Naive thymus-derived CD8-positive, alpha-beta T cell (primary cell): ENCODE data around the gene UGCG. TPM values are rescaled to one million over a fixed set of nuclear protein-coding genes. Genes with fewer than 3 reads are reported as not detected.

ENCODE experiments used
- ATAC-seq, 2 donors: fragments of 150-1000 bp; cut with Tn5 transposase in 1 of 2; sonication (Bioruptor Pico), chemical (Tn5 transposase) in 1 of 2; 1 replicate in 1 of 2; 2 replicates in 1 of 2; pipeline ENCODE4 v1.10.0; 2021; ENCODE audit warnings: mild to moderate bottlenecking in 2 of 2, moderate library complexity in 2 of 2
- POLR2A ChIA-PET: fragments of 350-600 bp; sonication (Branson Sonifier 250); formaldehyde crosslinking; loops from one replicate; lab custom pipeline; 2021; ENCODE audit warnings: antibody characterized with exemption; lab: Charles Lee
- DNase-seq, 10 donors: peaks; one replicate each; pipeline versions ENCODE4 v3.0.0 to v3.0.0-alpha.2; 2020 to 2022
- H3K27ac Mint-ChIP-seq, 10 donors: one replicate each; pipeline ENCODE4 v1.8.0; 2020 to 2022; ENCODE audit warnings: mild to moderate bottlenecking in 10 of 10, mixed read lengths in 10 of 10, moderate library complexity in 4 of 10, inconsistent platforms in 1 of 10
- H3K27me3 Mint-ChIP-seq, 5 donors: one replicate each; pipeline ENCODE4 v1.8.0; 2021 to 2022; ENCODE audit warnings: mixed read lengths in 5 of 5
- H3K36me3 Mint-ChIP-seq, 3 donors: one replicate each; pipeline ENCODE4 v1.8.0; 2020 to 2022; ENCODE audit warnings: mixed read lengths in 3 of 3, mild to moderate bottlenecking in 2 of 3, inconsistent platforms in 1 of 3
- H3K4me1 Mint-ChIP-seq, 4 donors: one replicate each; pipeline ENCODE4 v1.8.0; 2021 to 2022; ENCODE audit warnings: mixed read lengths in 4 of 4
- H3K4me3 Mint-ChIP-seq, 10 donors: one replicate each; pipeline ENCODE4 v1.8.0; 2020 to 2022; ENCODE audit warnings: mild to moderate bottlenecking in 10 of 10, mixed read lengths in 10 of 10, moderate library complexity in 6 of 10, inconsistent platforms in 1 of 10
- H3K9me3 Mint-ChIP-seq, 9 donors: one replicate each; pipeline ENCODE4 v1.8.0; 2020 to 2022; ENCODE audit warnings: mixed read lengths in 9 of 9, mild to moderate bottlenecking in 3 of 9, inconsistent platforms in 1 of 9, moderate library complexity in 1 of 9
- polyA plus RNA-seq, 3 donors: library from polyadenylated mRNA; unstranded; fragments of 300-500 nt; fragmentation: Illumina TruSeq; gene quantifications; one replicate each; pipeline ENCODE4 v1.2.3, GENCODE V29; 2021
- total RNA-seq, 8 experiments: library from RNA in 2 of 8; stranded (reverse) in 2 of 8; gene quantifications; one replicate each; pipeline ENCODE4 v1.2.3 and lab custom pipeline; 2021 to 2026

Gene UGCG
- total and polyA plus RNA-seq, 5 experiments from 2014 or later: 5.7 to 21.6 (median 7.8) TPM

DNA sequence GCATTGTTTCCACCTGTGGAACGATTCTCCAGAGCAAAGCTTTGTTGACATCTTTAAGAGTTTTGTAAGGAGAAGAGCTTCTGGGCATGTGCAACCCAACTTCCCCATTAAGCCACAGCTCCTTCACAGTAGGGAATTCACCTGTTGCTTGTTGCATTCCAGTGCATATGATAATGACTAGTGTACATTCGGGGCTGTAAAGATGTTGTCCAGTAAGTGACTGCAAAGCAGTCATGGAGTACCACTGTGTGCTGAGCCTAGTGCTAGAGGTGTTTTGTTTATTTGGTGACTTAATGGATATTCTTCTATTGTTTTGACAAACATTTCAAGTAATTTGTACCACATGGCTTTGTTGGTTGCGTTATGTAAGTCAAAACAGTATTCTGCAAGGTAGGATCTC, 12.8 kb downstream of the UGCG start:
- Mint-ChIP-seq H3K4me3 (peak overlapping the region in 9 of 10 donors; percentile 0 to 51 (median 35)), H3K27me3 (no peaks in the 10 kb centered on the region), H3K9me3 (no peaks in the 10 kb centered on the region), H3K36me3 (peaks cover 0 to 12% (median 4%) of the 10 kb centered on the region in 3 donors), H3K4me1 (peaks cover 56 to 96% (median 94%) of the 10 kb centered on the region in 4 donors), H3K27ac (peak overlapping the region in 6 of 10 donors; percentile 11 to 69 (median 58))
- DNase-seq (no peak), ATAC-seq (no peak)
- POLR2A ChIA-PET: no interaction called here

GRCh38 chr9:111910428-111910827, 13.8 kb downstream of the UGCG start:
- Mint-ChIP-seq H3K4me3 (peak overlapping the region in 6 of 10 donors; percentile 21 to 60 (median 36)), H3K27ac (peak overlapping the region in 8 of 10 donors; percentile 10 to 86 (median 52)), H3K36me3 (peaks cover 0 to 19% (median 4%) of the 10 kb centered on the region in 3 donors), H3K27me3 (no peaks in the 10 kb centered on the region), H3K9me3 (no peaks in the 10 kb centered on the region), H3K4me1 (peaks cover 57 to 96% (median 93%) of the 10 kb centered on the region in 4 donors)
- POLR2A ChIA-PET: no interaction called here
- ATAC-seq (peak in 1 of 2 donors; percentile 16), DNase-seq (no peak)

DNA sequence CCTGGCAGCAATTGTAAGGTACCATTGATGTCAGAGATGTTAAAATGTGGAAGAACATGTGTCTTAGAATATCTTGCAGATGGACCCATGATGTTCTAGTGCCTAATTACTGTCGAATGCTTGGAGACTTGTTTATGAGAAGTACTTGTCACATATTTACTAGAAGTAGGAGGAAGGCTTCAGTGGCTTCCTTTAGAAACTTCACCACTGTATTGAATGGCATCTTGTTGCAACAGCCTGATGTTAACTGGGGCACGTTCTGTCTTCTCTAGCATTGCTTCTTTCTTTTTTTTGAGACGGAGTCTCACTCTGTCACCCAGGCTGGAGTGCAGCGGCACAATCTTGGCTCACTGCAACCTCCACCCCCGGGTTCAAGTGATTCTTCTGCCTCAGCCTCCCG, 16.5 kb downstream of the UGCG start:
- Mint-ChIP-seq H3K27me3 (no peaks in the 10 kb centered on the region), H3K36me3 (peaks cover 0 to 29% (median 8%) of the 10 kb centered on the region in 3 donors), H3K4me1 (peaks cover 44 to 85% (median 77%) of the 10 kb centered on the region in 4 donors), H3K4me3 (peak overlapping the region in 7 of 10 donors; percentile 0 to 57 (median 37)), H3K27ac (peak overlapping the region in 4 of 10 donors; percentile 1 to 51 (median 34)), H3K9me3 (no peaks in the 10 kb centered on the region)
- DNase-seq (no peak), ATAC-seq (peak; percentile 38 to 39)
- POLR2A ChIA-PET: interaction anchor here (0.6 kb wide), 1 partner anchor 13 kb away, joined by 4 read pairs; no protein-coding TSS in a partner anchor

- POLR2A ChIA-PET: interaction anchor here (0.6 to 3.1 kb wide), 3 partner anchors 12 to 27 kb away, joined by 4 to 14 read pairs (median 4); partner anchors contain the start of gene UGCG
- Mint-ChIP-seq H3K27ac (peak overlapping the region in 6 of 10 donors; percentile 1 to 47 (median 32)), H3K36me3 (peaks cover 0 to 43% (median 14%) of the 10 kb centered on the region in 3 donors), H3K4me1 (peaks cover 35 to 75% (median 60%) of the 10 kb centered on the region in 4 donors), H3K4me3 (peak overlapping the region in 8 of 10 donors; percentile 46 to 63 (median 56)), H3K9me3 (no peaks in the 10 kb centered on the region), H3K27me3 (no peaks in the 10 kb centered on the region)
- DNase-seq (no peak), ATAC-seq (peak in 1 of 2 donors; percentile 46)
These were observed 18.3 kb downstream of the UGCG start for GRCh38 chr9:111914749-111915424.

DNA sequence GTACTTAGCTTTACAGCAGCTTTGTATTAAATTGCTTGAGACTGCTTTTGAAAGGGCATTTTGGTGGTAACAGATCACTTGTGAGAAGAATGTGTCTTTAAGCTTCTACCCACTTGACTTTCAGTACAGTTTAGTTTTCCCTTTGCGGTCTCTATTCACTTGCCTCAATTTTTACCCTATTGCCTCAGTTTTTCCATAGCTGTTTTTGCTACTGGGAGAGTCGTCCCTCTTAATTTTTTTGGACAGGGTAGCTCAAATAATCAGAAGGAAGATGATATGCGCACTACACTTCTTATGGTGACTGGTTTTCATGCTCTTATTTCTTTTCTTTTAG, 18.8 kb downstream of the UGCG start:
- no peak for DNase-seq
- Mint-ChIP-seq H3K36me3 (peaks cover 0 to 46% (median 18%) of the 10 kb centered on the region in 3 donors), H3K27me3 (no peaks in the 10 kb centered on the region), H3K4me3 (peak overlapping the region in 6 of 10 donors; percentile 48 to 63 (median 56)), H3K27ac (peak overlapping the region in 2 of 10 donors; percentile 43 to 47), H3K9me3 (no peaks in the 10 kb centered on the region), H3K4me1 (peaks cover 32 to 73% (median 55%) of the 10 kb centered on the region in 4 donors)
- no peak for ATAC-seq
- POLR2A ChIA-PET: interaction anchor here (0.9 to 3.1 kb wide), 2 partner anchors 12 to 19 kb away, joined by 4 to 14 read pairs; partner anchors contain the start of gene UGCG

- POLR2A ChIA-PET: interaction anchor here (1.1 to 3.1 kb wide), 2 partner anchors 10 to 19 kb away, joined by 3 to 14 read pairs; partner anchors contain the start of gene UGCG
- peaks cover 24 to 66% (median 47%) of the 10 kb centered on the region in 4 donors for H3K4me1 Mint-ChIP-seq
- no peak for DNase-seq
- H3K27ac Mint-ChIP-seq: peak overlapping the region in 2 of 10 donors; percentile 31 to 38
- no peak for ATAC-seq
- H3K27me3 Mint-ChIP-seq: no peaks in the 10 kb centered on the region
- H3K36me3 Mint-ChIP-seq: peaks cover 0 to 51% (median 22%) of the 10 kb centered on the region in 3 donors
- no peaks in the 10 kb centered on the region for H3K9me3 Mint-ChIP-seq
- H3K4me3 Mint-ChIP-seq: peak overlapping the region in 1 of 10 donors; percentile 30
These were observed 19.6 kb downstream of the UGCG start for GRCh38 chr9:111916234-111916645.

- H3K27ac Mint-ChIP-seq: peak overlapping the region in 2 of 10 donors; percentile 6 to 36
These were observed 20.6 kb downstream of the UGCG start for GRCh38 chr9:111917201-111917600.

DNA sequence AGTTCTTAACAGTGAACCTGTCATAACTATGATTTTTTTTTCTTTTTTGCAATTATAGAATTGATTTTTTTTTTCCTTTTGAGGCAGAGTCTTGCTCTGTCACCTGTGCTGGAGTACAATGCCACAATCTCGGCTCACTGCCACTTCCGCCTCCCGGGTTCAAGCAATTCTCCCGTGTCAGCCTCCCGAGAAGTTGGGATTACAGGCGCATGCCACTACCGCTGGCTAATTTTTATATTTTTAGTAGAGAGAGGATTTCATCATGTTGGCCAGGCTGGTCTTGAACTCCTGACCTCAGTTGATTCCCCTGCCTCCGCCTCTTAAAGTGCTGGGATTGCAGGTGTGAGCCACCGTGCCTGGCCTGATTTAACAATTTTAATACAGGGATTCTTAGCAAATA, 21.4 kb downstream of the UGCG start:
- no peak overlapping the region for H3K4me3 Mint-ChIP-seq
- peak overlapping the region in 1 of 10 donors; percentile 6 for H3K27ac Mint-ChIP-seq
- POLR2A ChIA-PET: no interaction called here
- ATAC-seq (no peak), DNase-seq (no peak)
- no peaks in the 10 kb centered on the region for H3K27me3 Mint-ChIP-seq
- H3K9me3 Mint-ChIP-seq: no peaks in the 10 kb centered on the region
- H3K36me3 Mint-ChIP-seq: peaks cover 0 to 55% (median 22%) of the 10 kb centered on the region in 3 donors
- H3K4me1 Mint-ChIP-seq: peaks cover 19 to 63% (median 36%) of the 10 kb centered on the region in 4 donors

More at GRCh38 chr9:111917201-111917600, 20.6 kb downstream of the UGCG start:
- POLR2A ChIA-PET: interaction anchor here (1.1 kb wide), 1 partner anchor 9 kb away, joined by 3 read pairs; no protein-coding TSS in a partner anchor
- ATAC-seq: no peak
- Mint-ChIP-seq H3K4me3 (no peak overlapping the region), H3K9me3 (no peaks in the 10 kb centered on the region), H3K36me3 (peaks cover 0 to 51% (median 22%) of the 10 kb centered on the region in 3 donors), H3K27me3 (no peaks in the 10 kb centered on the region), H3K4me1 (peaks cover 21 to 62% (median 39%) of the 10 kb centered on the region in 4 donors)
- DNase-seq: no peak

DNA sequence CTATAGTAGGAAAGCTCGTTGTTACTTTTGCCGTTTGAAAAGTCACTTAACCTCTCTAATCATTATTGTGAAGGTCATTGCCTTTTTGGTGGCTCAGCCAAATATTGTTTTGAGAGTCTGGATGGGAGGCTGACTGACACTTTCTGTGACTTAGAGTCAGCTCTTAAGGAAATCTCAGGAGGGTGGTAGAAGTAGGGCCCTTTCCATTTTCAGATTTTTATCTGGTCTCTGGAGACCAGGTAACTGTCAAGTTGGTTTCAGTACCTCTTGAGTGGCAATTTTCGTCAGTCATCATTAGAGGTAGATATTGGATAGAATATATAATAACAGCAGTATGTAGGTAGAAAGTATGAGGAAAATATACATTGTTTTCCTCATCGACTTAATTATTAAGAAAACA, 23.3 kb downstream of the UGCG start:
- no peaks in the 10 kb centered on the region for H3K9me3 Mint-ChIP-seq
- peaks cover 0 to 58% (median 22%) of the 10 kb centered on the region in 3 donors for H3K36me3 Mint-ChIP-seq
- ATAC-seq: no peak
- DNase-seq: no peak
- POLR2A ChIA-PET: no interaction called here
- H3K4me3 Mint-ChIP-seq: no peak overlapping the region
- H3K4me1 Mint-ChIP-seq: peaks cover 9 to 47% (median 20%) of the 10 kb centered on the region in 4 donors
- H3K27ac Mint-ChIP-seq: peak overlapping the region in 1 of 10 donors; percentile 35
- no peaks in the 10 kb centered on the region for H3K27me3 Mint-ChIP-seq

DNA sequence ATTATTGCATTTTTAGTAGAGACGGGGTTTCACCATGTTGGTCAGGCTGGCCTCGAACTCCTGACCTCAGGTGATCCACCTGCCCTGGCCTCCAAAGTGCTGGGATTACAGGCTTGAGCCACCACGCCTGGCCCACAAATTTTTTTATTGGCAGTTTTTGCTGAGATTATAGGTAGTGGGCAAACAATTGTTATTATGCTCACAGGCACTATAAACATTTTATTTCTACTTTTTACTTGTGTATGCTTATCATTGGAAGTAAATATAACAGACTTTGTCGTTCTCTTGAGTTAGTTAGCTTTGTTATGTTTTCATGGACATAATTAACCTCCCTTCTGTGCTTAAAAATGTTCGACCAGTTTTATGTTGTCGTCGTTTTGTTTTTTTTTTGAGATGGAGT, 23.9 kb downstream of the UGCG start:
- H3K27ac Mint-ChIP-seq: peak overlapping the region in 1 of 10 donors; percentile 56
- DNase-seq (no peak), ATAC-seq (no peak)
- POLR2A ChIA-PET: no interaction called here
- H3K9me3 Mint-ChIP-seq: no peaks in the 10 kb centered on the region
- peaks cover 7 to 47% (median 18%) of the 10 kb centered on the region in 4 donors for H3K4me1 Mint-ChIP-seq
- H3K4me3 Mint-ChIP-seq: no peak overlapping the region
- no peaks in the 10 kb centered on the region for H3K27me3 Mint-ChIP-seq
- peaks cover 0 to 51% (median 22%) of the 10 kb centered on the region in 3 donors for H3K36me3 Mint-ChIP-seq

DNA sequence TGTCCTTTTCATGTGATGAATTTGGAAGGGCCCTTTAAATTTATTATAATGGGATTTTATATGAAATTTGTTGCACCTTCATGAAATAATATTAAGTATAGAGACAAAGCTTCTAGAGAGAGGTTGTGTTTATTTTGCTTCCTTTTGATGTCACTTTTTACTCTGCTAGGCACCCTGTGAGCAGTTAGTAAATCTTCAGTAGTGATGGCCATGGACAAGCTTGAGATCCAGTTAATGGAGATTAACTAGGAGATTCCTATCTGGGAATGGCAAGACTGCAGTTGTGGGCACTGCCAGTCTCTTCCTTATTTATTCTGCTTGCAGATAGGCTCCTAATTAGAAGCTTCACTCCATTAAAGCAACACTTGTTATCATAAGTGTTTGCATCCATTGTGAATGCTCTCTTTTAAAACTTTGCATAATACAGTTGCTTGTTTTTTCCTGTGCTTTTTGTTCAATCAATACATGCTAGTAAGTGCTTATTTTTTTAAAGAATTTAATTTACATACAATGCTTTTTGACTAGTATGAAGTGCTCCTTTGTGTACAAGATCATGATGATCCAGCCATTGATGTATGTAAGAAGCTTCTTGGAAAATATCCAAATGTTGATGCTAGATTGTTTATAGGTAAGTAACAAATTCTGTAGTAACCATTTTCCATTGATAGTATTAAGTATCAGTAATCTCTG, 25.9 kb downstream of the UGCG start:
- no peak overlapping the region for H3K4me3 Mint-ChIP-seq
- ATAC-seq (no peak), DNase-seq (no peak)
- peaks cover 10 to 54% (median 27%) of the 10 kb centered on the region in 4 donors for H3K4me1 Mint-ChIP-seq
- H3K36me3 Mint-ChIP-seq: peaks cover 0 to 42% (median 19%) of the 10 kb centered on the region in 3 donors
- H3K9me3 Mint-ChIP-seq: no peaks in the 10 kb centered on the region
- POLR2A ChIA-PET: interaction anchor here (0.5 to 0.7 kb wide), 3 partner anchors 12 to 566 kb away, joined by 3 to 4 read pairs (median 3); no protein-coding TSS in a partner anchor
- H3K27me3 Mint-ChIP-seq: no peaks in the 10 kb centered on the region
- H3K27ac Mint-ChIP-seq: peak overlapping the region in 1 of 10 donors; percentile 29

DNA sequence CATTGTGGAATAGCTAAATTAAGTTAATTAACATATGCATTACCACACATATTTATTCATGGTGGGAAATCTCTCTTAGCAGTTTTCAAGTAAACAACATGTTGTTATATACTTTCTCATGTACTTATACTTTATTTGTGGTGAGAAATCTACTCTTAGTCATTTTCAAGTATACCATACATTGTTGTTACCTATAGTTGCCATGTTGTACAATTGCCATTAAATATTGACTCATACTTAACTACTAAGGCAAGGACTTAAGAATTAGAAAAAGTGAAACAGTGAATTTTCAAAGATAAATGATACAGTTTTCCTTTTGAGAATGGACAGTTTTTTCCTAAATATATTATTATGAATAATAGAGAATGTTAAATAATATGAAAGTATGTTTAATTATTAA, 27.7 kb downstream of the UGCG start:
- peaks cover 10 to 62% (median 35%) of the 10 kb centered on the region in 4 donors for H3K4me1 Mint-ChIP-seq
- no peak for ATAC-seq
- no peak overlapping the region for H3K4me3 Mint-ChIP-seq
- POLR2A ChIA-PET: interaction anchor here (0.6 kb wide), 1 partner anchor 28 kb away, joined by 3 read pairs; the partner anchor contains the start of gene UGCG
- no peak overlapping the region for H3K27ac Mint-ChIP-seq
- H3K36me3 Mint-ChIP-seq: peaks cover 0 to 40% (median 13%) of the 10 kb centered on the region in 3 donors
- no peaks in the 10 kb centered on the region for H3K9me3 Mint-ChIP-seq
- no peak for DNase-seq
- H3K27me3 Mint-ChIP-seq: no peaks in the 10 kb centered on the region
